Measurements from ENCODE around the gene GPX4. TPM values are rescaled to one million over a fixed set of nuclear protein-coding genes. Genes with fewer than 3 reads are reported as not detected.

Gene GPX4
- total RNA-seq, 2 experiments from 2014 or later = 148 to 203 TPM

DNA sequence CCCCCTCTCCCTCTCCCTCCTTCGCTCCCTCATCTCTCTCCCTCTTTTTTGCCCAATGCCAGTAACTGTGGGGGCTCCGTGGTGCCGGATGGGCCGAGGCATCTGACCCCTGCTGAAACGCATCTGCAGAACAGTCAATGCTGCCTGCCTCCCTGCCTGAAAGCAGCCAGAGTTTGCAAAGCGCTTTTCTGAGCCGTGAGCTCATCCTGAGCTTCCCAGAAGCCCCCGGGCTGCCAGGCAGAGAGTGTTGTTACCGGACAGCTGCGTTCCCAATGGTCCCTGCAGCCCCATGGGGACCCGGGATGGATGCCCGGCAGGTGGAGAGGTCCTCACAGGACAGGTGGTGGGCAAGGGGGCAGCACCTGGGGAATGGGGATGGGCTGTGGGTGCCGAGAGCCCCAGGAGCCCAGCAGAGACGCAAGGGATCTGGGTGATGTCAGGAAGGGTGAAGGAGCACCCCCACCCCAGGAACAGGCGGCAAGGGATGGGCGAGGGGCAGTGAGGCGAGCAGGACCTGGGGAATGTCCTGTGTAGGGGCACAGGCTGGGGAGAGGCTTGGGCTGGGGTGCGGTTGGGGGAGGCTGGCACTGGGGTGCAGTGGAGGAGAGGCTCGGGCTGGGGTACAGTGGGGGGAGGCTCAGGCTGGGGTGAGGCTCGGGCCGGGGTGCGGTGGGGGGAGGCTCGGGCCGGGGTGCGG, 33.0 kb downstream of the GPX4 start:
- Histone ChIP-seq H2AFZ (ENCODE audit: low read length) (no peak overlapping the region), H3K9me3 (ENCODE audit: low read length) (no peaks in the 10 kb centered on the region), H3K4me3 (ENCODE audit: low read depth, low read length, poor library complexity, severe bottlenecking) (no peak overlapping the region), H3K4me2 (ENCODE audit: low read length) (no peak overlapping the region), H3K9me2 (ENCODE audit: insufficient read depth, low read length) (no peaks in the 10 kb centered on the region), H3K27ac (ENCODE audit: low read depth, low read length, poor library complexity, severe bottlenecking) (no peak overlapping the region), H4K20me1 (ENCODE audit: insufficient read depth, low read length) (no peaks in the 10 kb centered on the region), H3K4me1 (ENCODE audit: insufficient read depth, low read length, poor library complexity, severe bottlenecking) (peaks cover 18% of the 10 kb centered on the region), H3K36me3 (ENCODE audit: insufficient read depth, low read length) (peaks cover 6% of the 10 kb centered on the region; the same call in 1 of the 2 replicates), H3K79me2 (ENCODE audit: insufficient read depth, low read depth, low read length) (no peaks in the 10 kb centered on the region)
- no peak for DNase-seq (ENCODE audit: low spot score)
- BruUV-seq (replicated peaks) = no TSS peak
- ChIA-PET POLR2A (no interaction called here), CTCF (ENCODE audit: unreplicated experiment) (no interaction called here)
- intact Hi-C loops (cut with micrococcal nuclease; ENCODE audit: unreplicated experiment) = no loop called here
- TF ChIP-seq, protein P1, sequence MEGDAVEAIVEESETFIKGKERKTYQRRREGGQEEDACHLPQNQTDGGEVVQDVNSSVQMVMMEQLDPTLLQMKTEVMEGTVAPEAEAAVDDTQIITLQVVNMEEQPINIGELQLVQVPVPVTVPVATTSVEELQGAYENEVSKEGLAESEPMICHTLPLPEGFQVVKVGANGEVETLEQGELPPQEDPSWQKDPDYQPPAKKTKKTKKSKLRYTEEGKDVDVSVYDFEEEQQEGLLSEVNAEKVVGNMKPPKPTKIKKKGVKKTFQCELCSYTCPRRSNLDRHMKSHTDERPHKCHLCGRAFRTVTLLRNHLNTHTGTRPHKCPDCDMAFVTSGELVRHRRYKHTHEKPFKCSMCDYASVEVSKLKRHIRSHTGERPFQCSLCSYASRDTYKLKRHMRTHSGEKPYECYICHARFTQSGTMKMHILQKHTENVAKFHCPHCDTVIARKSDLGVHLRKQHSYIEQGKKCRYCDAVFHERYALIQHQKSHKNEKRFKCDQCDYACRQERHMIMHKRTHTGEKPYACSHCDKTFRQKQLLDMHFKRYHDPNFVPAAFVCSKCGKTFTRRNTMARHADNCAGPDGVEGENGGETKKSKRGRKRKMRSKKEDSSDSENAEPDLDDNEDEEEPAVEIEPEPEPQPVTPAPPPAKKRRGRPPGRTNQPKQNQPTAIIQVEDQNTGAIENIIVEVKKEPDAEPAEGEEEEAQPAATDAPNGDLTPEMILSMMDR (conservative IDR thresholded peaks at IDR 0.05; ENCODE audit: low read length) = no peak
- TF ChIP-seq EZH2phosphoT487 (IDR thresholded peaks at IDR 0.05; ENCODE audit: borderline replicate concordance, low read depth, low read length) = no peak

DNA sequence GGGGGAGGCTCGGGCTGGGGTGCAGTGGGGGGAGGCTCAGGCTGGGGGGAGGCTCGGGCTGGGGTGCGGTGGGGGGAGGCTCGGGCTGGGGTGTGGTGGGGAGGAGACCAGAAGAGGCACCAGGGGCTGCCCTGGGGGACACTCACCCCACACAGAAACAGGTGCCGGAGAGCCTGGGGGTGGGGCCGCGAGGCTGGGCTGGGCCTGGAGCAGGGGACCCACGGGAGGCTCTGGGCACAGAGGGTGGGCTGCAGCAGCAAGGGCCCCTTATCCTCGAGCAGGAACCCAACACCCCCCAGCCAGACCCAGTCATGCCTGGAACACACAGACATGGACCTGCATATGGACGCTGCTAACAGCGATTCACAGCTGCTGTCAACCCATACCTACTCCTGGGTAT, 34.3 kb downstream of the GPX4 start:
- ChIA-PET POLR2A (no interaction called here), CTCF (ENCODE audit: unreplicated experiment) (no interaction called here)
- H2AFZ ChIP-seq (ENCODE audit: low read length) = no peak overlapping the region
- no TSS peak for BruUV-seq (replicated peaks)
- no peak for DNase-seq (ENCODE audit: low spot score)
- no peak overlapping the region for H3K27ac ChIP-seq (ENCODE audit: low read depth, low read length, poor library complexity, severe bottlenecking)
- H3K4me3 ChIP-seq (ENCODE audit: low read depth, low read length, poor library complexity, severe bottlenecking) = no peak overlapping the region
- H3K9me3 ChIP-seq (ENCODE audit: low read length) = no peaks in the 10 kb centered on the region
- TF ChIP-seq, protein P1 (conservative IDR thresholded peaks at IDR 0.05; ENCODE audit: low read length) = no peak
- no peak for TF ChIP-seq EZH2phosphoT487 (IDR thresholded peaks at IDR 0.05; ENCODE audit: borderline replicate concordance, low read depth, low read length)
- H3K4me2 ChIP-seq (ENCODE audit: low read length) = no peak overlapping the region
- intact Hi-C loops (cut with micrococcal nuclease; ENCODE audit: unreplicated experiment) = no loop called here
- no peaks in the 10 kb centered on the region for H3K79me2 ChIP-seq (ENCODE audit: insufficient read depth, low read depth, low read length)
- H3K4me1 ChIP-seq (ENCODE audit: insufficient read depth, low read length, poor library complexity, severe bottlenecking) = peaks cover 7% of the 10 kb centered on the region
- no peaks in the 10 kb centered on the region for H3K9me2 ChIP-seq (ENCODE audit: insufficient read depth, low read length)
- H3K36me3 ChIP-seq (ENCODE audit: insufficient read depth, low read length) = peaks cover 11% of the 10 kb centered on the region
- no peaks in the 10 kb centered on the region for H4K20me1 ChIP-seq (ENCODE audit: insufficient read depth, low read length)

DNA sequence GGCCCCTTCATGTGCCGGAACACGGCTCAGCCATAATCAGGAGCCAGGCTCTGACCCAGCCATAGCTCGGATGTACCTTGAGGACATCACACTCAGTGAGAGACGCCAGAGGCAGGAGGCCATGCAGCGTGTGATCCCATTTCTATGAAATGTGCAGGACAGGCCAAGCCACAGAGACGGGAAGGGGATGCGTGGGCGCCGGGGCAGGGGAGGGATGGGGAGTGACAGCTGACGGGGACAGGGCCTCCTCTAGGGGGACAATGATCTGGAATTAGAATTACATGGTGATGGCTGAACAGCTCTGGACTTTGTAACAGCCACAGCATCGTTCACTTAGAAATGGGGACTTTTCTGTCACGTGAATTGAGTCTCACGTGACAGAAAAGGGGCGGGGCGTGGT, 35.3 kb downstream of the GPX4 start:
- intact Hi-C loops (cut with micrococcal nuclease; ENCODE audit: unreplicated experiment) = no loop called here
- BruUV-seq (replicated peaks) = no TSS peak
- H3K4me2 ChIP-seq (ENCODE audit: low read length) = no peak overlapping the region
- CTCF ChIA-PET (ENCODE audit: unreplicated experiment) = no interaction called here
- H4K20me1 ChIP-seq (ENCODE audit: insufficient read depth, low read length) = no peaks in the 10 kb centered on the region
- no peaks in the 10 kb centered on the region for H3K4me1 ChIP-seq (ENCODE audit: insufficient read depth, low read length, poor library complexity, severe bottlenecking)
- H3K9me2 ChIP-seq (ENCODE audit: insufficient read depth, low read length) = no peaks in the 10 kb centered on the region
- no peak overlapping the region for H3K4me3 ChIP-seq (ENCODE audit: low read depth, low read length, poor library complexity, severe bottlenecking)
- DNase-seq (ENCODE audit: low spot score) = no peak
- H3K27ac ChIP-seq (ENCODE audit: low read depth, low read length, poor library complexity, severe bottlenecking) = no peak overlapping the region
- no peaks in the 10 kb centered on the region for H3K9me3 ChIP-seq (ENCODE audit: low read length)
- H3K36me3 ChIP-seq (ENCODE audit: insufficient read depth, low read length) = peaks cover 16% of the 10 kb centered on the region
- H2AFZ ChIP-seq (ENCODE audit: low read length) = no peak overlapping the region
- no peaks in the 10 kb centered on the region for H3K79me2 ChIP-seq (ENCODE audit: insufficient read depth, low read depth, low read length)
- no peak for TF ChIP-seq EZH2phosphoT487 (IDR thresholded peaks at IDR 0.05; ENCODE audit: borderline replicate concordance, low read depth, low read length)
- TF ChIP-seq, protein P1 (conservative IDR thresholded peaks at IDR 0.05; ENCODE audit: low read length) = no peak
- POLR2A ChIA-PET = no interaction called here

All from OCI-LY7 (cell line).